ENCODE measurements around the gene TDRD7.
"Not testable (repeated sequence)": the region's sequence is repeated elsewhere in the genome, so short reads cannot be mapped to it uniquely, and the experiment has no call there.

The TDRD7 gene

GRCh38 chr9:97427885-97428284, 16.0 kb downstream of the TDRD7 start:
- no peak for DNase-seq (ENCODE audit: low read depth in 2 of 2)

- DNase-seq (ENCODE audit: low read depth in 2 of 2), result no peak
These were observed 18.6 kb downstream of the TDRD7 start for GRCh38 chr9:97430316-97431043.

GRCh38 chr9:97431044-97431441, 19.1 kb downstream of the TDRD7 start:
- no peak for DNase-seq (ENCODE audit: low read depth in 2 of 2)

- DNase-seq (ENCODE audit: low read depth in 2 of 2), result no peak
These were observed 19.8 kb downstream of the TDRD7 start for GRCh38 chr9:97431549-97432143.

- DNase-seq (ENCODE audit: low read depth in 2 of 2), result no peak
These were observed 25.2 kb downstream of the TDRD7 start for GRCh38 chr9:97437051-97437600.

- DNase-seq (ENCODE audit: low read depth in 2 of 2), result no peak
These were observed 26.4 kb downstream of the TDRD7 start for GRCh38 chr9:97438257-97438656.

- DNase-seq (ENCODE audit: low read depth in 2 of 2), result no peak
These were observed 26.8 kb downstream of the TDRD7 start for GRCh38 chr9:97438666-97439065.

- DNase-seq (ENCODE audit: low read depth in 2 of 2), result no peak
These were observed 28.3 kb downstream of the TDRD7 start for GRCh38 chr9:97440160-97440559.

GRCh38 chr9:97441729-97442128, 29.8 kb downstream of the TDRD7 start:
- no peak for DNase-seq (ENCODE audit: low read depth in 2 of 2)

GRCh38 chr9:97445119-97445701, 33.3 kb downstream of the TDRD7 start:
- no peak for DNase-seq (ENCODE audit: low read depth in 2 of 2)

- DNase-seq (ENCODE audit: low read depth in 2 of 2), result no peak
These were observed 35.1 kb downstream of the TDRD7 start for GRCh38 chr9:97447001-97447400.

- not testable (repeated sequence) for DNase-seq (ENCODE audit: low read depth in 2 of 2)
These were observed 41.7 kb downstream of the TDRD7 start for GRCh38 chr9:97453573-97453972.

- not testable (repeated sequence) for DNase-seq (ENCODE audit: low read depth in 2 of 2)
These were observed 44.9 kb downstream of the TDRD7 start for GRCh38 chr9:97456841-97457240.

GRCh38 chr9:97459326-97459725, 47.4 kb downstream of the TDRD7 start:
- no peak for DNase-seq (ENCODE audit: low read depth in 2 of 2)

- DNase-seq (ENCODE audit: low read depth in 2 of 2), result no peak
These were observed 50.3 kb downstream of the TDRD7 start for GRCh38 chr9:97462159-97462558.

GRCh38 chr9:97462914-97463313, 51.0 kb downstream of the TDRD7 start:
- no peak for DNase-seq (ENCODE audit: low read depth in 2 of 2)

GRCh38 chr9:97468658-97469448, 57.0 kb downstream of the TDRD7 start:
- peak; percentile 4 to 11 for DNase-seq (ENCODE audit: low read depth in 2 of 2)

GRCh38 chr9:97470076-97470475, 58.2 kb downstream of the TDRD7 start:
- DNase-seq (ENCODE audit: low read depth in 2 of 2), result no peak

GRCh38 chr9:97473717-97474116, 61.8 kb downstream of the TDRD7 start:
- no peak for DNase-seq (ENCODE audit: low read depth in 2 of 2)

- DNase-seq (ENCODE audit: low read depth in 2 of 2), result no peak
These were observed 62.6 kb downstream of the TDRD7 start for GRCh38 chr9:97474372-97474925.

- DNase-seq (ENCODE audit: low read depth in 2 of 2), result no peak
These were observed 63.2 kb downstream of the TDRD7 start for GRCh38 chr9:97475059-97475458.
